ENCODE results near the gene RPUSD4. TPM values are rescaled to one million over a fixed set of nuclear protein-coding genes. Genes with fewer than 3 reads are reported as not detected.

RPUSD4 gene
- total and polyA plus RNA-seq, 9 of the 15 experiments (the other 6 are each of a cell fraction or from before 2014, with no cell fraction given): 27.4 to 56.2 (median 44.6) TPM

GRCh38 chr11:126174816-126175215 is 36.6 kb downstream of the RPUSD4 start:
- POLR2A ChIA-PET: no interaction called here
- no peak overlapping the region for H3K27ac ChIP-seq (ENCODE audit: extremely low read depth, low read depth, low read length)
- H3K9me3 ChIP-seq (replicated peaks; ENCODE audit: control insufficient read depth, insufficient read depth, low read depth, low read length): 0 out of 2 replicates have a peak, but pooled peaks cover 2% of the 10 kb centered on the region
- H3K27me3 ChIP-seq (ENCODE audit: control insufficient read depth in 2 of 2, insufficient read depth in 2 of 2, low read length in 2 of 2): peaks cover 46 to 60% of the 10 kb centered on the region in 2 experiments
- intact Hi-C loops (cut with micrococcal nuclease): no loop called here
- TF ChIP-seq MAZ (CRISPR knock-in tag; conservative IDR thresholded peaks at IDR 0.05 in 1 of 2, IDR thresholded peaks at IDR 0.05 in 1 of 2) (no peak), GMEB1 (CRISPR knock-in tag; IDR thresholded peaks at IDR 0.05) (no peak), CHD1 (IDR thresholded peaks at IDR 0.05; ENCODE audit: low read length) (no peak), POLR3G (IDR thresholded peaks at IDR 0.05; ENCODE audit: extremely low read depth, insufficient read length, insufficient replicate concordance) (no peak), HBP1 (CRISPR knock-in tag; IDR thresholded peaks at IDR 0.05) (no peak), FOSL1 (tag; conservative IDR thresholded peaks at IDR 0.05) (no peak), DLX4 (CRISPR knock-in tag; IDR thresholded peaks at IDR 0.05) (no peak), ZNF449 (CRISPR knock-in tag; IDR thresholded peaks at IDR 0.05) (no peak), TEAD1 (CRISPR knock-in tag; IDR thresholded peaks at IDR 0.05) (no peak), MYC (IDR thresholded peaks at IDR 0.05; ENCODE audit: low read depth, low read length) (no peak), MYC (CRISPR knock-in tag; IDR thresholded peaks at IDR 0.05; ENCODE audit: borderline replicate concordance, low read depth) (no peak)
- FAIRE-seq (no peak), ATAC-seq (no peak), DNase-seq (ENCODE audit: extremely low read depth in 1 of 4, low spot score in 3 of 4) (no peak)
- CTCF ChIA-PET (ENCODE audit: low intra/inter-chr PET ratio): no interaction called here
- BruUV-seq (replicated peaks): no TSS peak
- H3K4me1 ChIP-seq (replicated peaks in 1 of 2; ENCODE audit: control insufficient read depth in 2 of 2, insufficient read depth in 2 of 2, low read length in 2 of 2): no peaks in the 10 kb centered on the region
- in situ Hi-C loops (cut with MboI): no loop called here
- no peaks in the 10 kb centered on the region for H3K79me2 ChIP-seq (ENCODE audit: control insufficient read depth, insufficient read depth, low read length)
- WGBS (ENCODE audit: insufficient coverage, low coverage, missing lambda C conversion rate): 10% methylated on average over 4 of the region's 7 CpGs
- no peak overlapping the region for H3K9ac ChIP-seq (ENCODE audit: insufficient read depth in 1 of 2, low read depth in 2 of 2, low read length in 2 of 2)
- H2AFZ ChIP-seq (ENCODE audit: low read depth, low read length): no peak overlapping the region
- H3K4me3 ChIP-seq: no peak overlapping the region
- H3K4me2 ChIP-seq (ENCODE audit: insufficient read depth, low read length): no peak overlapping the region
- no peaks in the 10 kb centered on the region for H3K36me3 ChIP-seq (ENCODE audit: control insufficient read depth, insufficient read depth, low read length)
- H4K20me1 ChIP-seq (replicated peaks; ENCODE audit: control insufficient read depth, insufficient read depth, low read length): no peaks in the 10 kb centered on the region
- no peaks in the 10 kb centered on the region for H3K9me1 ChIP-seq (ENCODE audit: control insufficient read depth, insufficient read depth, low read length)

Measured in K562 (cell line).